ENCODE data around the gene GRM8.

DNA sequence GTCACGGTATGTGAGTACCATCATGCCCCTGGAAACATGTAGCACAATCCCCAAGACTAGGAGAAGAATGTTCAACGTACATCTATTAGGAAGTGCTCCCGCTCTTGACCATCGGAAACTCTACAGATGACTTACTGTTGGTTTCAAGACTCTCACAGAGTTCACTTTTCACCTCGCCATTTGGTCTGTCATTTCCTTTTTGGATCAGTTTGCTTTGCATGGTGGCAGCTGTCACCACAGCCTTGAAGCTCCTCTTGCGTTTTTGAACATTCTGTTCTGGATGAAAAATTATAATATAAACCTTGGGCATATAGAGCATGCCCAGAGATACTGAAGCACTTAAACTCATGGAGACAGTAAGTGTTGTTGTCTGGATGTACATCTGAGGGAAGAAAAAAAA, 806.8 kb downstream of the GRM8 start:
- TF ChIP-seq POLR2AphosphoS5 (IDR thresholded peaks at IDR 0.05) (no peak), POLR2A (IDR thresholded peaks at IDR 0.05) (no peak)

Measured in stomach (tissue), 4 donors.